ENCODE data around the gene NHLH1.

The NHLH1 gene

GRCh38 chr1:160366731-160367515, at the start of gene NHLH1:
Gene NHLH1 (plus strand): TSS chr1:160367071. CDS start chr1:160370732, 3,661 bp downstream.
- DNase-seq (ENCODE audit: low read depth): no peak

- no peak for DNase-seq (ENCODE audit: low read depth)
Observed at GRCh38 chr1:160322831-160323230, 44.0 kb upstream of the NHLH1 start.

- no peak for DNase-seq (ENCODE audit: low read depth)
Observed at GRCh38 chr1:160325252-160325651, 41.6 kb upstream of the NHLH1 start.

- no peak for DNase-seq (ENCODE audit: low read depth)
Observed at GRCh38 chr1:160326418-160326817, 40.5 kb upstream of the NHLH1 start.

- no peak for DNase-seq (ENCODE audit: low read depth)
Observed at GRCh38 chr1:160328184-160328583, 38.7 kb upstream of the NHLH1 start.

GRCh38 chr1:160330119-160330518, 36.8 kb upstream of the NHLH1 start:
- no peak for DNase-seq (ENCODE audit: low read depth)

GRCh38 chr1:160332516-160332915, 34.4 kb upstream of the NHLH1 start:
- DNase-seq (ENCODE audit: low read depth): no peak

- no peak for DNase-seq (ENCODE audit: low read depth)
Observed at GRCh38 chr1:160338580-160338979, 28.3 kb upstream of the NHLH1 start.

GRCh38 chr1:160340146-160340545, 26.7 kb upstream of the NHLH1 start:
- DNase-seq (ENCODE audit: low read depth): no peak

- DNase-seq (ENCODE audit: low read depth): no peak
Observed at GRCh38 chr1:160340866-160341265, 26.0 kb upstream of the NHLH1 start.

GRCh38 chr1:160342526-160342925, 24.3 kb upstream of the NHLH1 start:
- no peak for DNase-seq (ENCODE audit: low read depth)

- DNase-seq (ENCODE audit: low read depth): peak; percentile 77
Observed at GRCh38 chr1:160342953-160343869, 23.7 kb upstream of the NHLH1 start, which contains the start of the genes COPA and NCSTN. Gene COPA (minus strand): TSS chr1:160343250. CDS start chr1:160343170, 80 bp downstream. Gene NCSTN (plus strand): TSS chr1:160343383. CDS start chr1:160343397, 14 bp downstream.

- no peak for DNase-seq (ENCODE audit: low read depth)
Observed at GRCh38 chr1:160344241-160344640, 22.6 kb upstream of the NHLH1 start.

- DNase-seq (ENCODE audit: low read depth): no peak
Observed at GRCh38 chr1:160344936-160345335, 21.9 kb upstream of the NHLH1 start.

GRCh38 chr1:160346463-160346862, 20.4 kb upstream of the NHLH1 start:
- DNase-seq (ENCODE audit: low read depth): no peak

- DNase-seq (ENCODE audit: low read depth): no peak
Observed at GRCh38 chr1:160346958-160347357, 19.9 kb upstream of the NHLH1 start.

GRCh38 chr1:160351629-160352028, 15.2 kb upstream of the NHLH1 start:
- no peak for DNase-seq (ENCODE audit: low read depth)

- DNase-seq (ENCODE audit: low read depth): no peak
Observed at GRCh38 chr1:160352555-160352954, 14.3 kb upstream of the NHLH1 start.

- no peak for DNase-seq (ENCODE audit: low read depth)
Observed at GRCh38 chr1:160353223-160353622, 13.6 kb upstream of the NHLH1 start.

GRCh38 chr1:160354388-160354985, 12.4 kb upstream of the NHLH1 start:
- no peak for DNase-seq (ENCODE audit: low read depth)

GRCh38 chr1:160357286-160358002, 9.4 kb upstream of the NHLH1 start:
- no peak for DNase-seq (ENCODE audit: low read depth)

GRCh38 chr1:160358073-160358472, 8.8 kb upstream of the NHLH1 start:
- no peak for DNase-seq (ENCODE audit: low read depth)

Data from stimulated activated CD8-positive, alpha-beta memory T cell treated with anti-CD3 and anti-CD28 coated beads, Interleukin-12 subunit alpha, Interleukin-12 subunit beta, amount 100 ng/mL, for 1 hour (primary cell).